H9 (cell line): ENCODE results near the gene IFT122. TPM values are rescaled to one million over a fixed set of nuclear protein-coding genes. Genes with fewer than 3 reads are reported as not detected.

Experiments used
- DNase-seq: peaks from one replicate; pipeline ENCODE4 v3.0.0-alpha.2; 2017
- H2AFZ ChIP-seq: one replicate; pipeline ENCODE4 v1.6.1; 2013; ENCODE audit warnings: mild to moderate bottlenecking, low read length, control low read depth, moderate library complexity
- H2AK5ac ChIP-seq: 2 replicates; pipeline ENCODE4 v1.6.1; 2013; ENCODE audit warnings: low read length, control low read depth, mixed read lengths; ENCODE audit not compliant: insufficient read length
- H2BK120ac ChIP-seq: one replicate; pipeline ENCODE4 v1.6.1; 2013; ENCODE audit warnings: low read depth, mild to moderate bottlenecking, low read length, control low read depth, inconsistent platforms; ENCODE audit not compliant: poor library complexity, severe bottlenecking
- H2BK12ac ChIP-seq: 2 replicates; pipeline ENCODE4 v1.6.1; 2013; ENCODE audit warnings: low read length, control low read depth, mixed read lengths, low read depth; ENCODE audit not compliant: insufficient read length
- H2BK15ac ChIP-seq: 2 replicates; pipeline ENCODE4 v1.6.1; 2013; ENCODE audit warnings: low read depth, low read length, control low read depth
- H2BK20ac ChIP-seq: one replicate; pipeline ENCODE4 v1.6.1; 2013; ENCODE audit warnings: low read depth, mild to moderate bottlenecking, low read length, control low read depth, inconsistent platforms; ENCODE audit not compliant: poor library complexity, severe bottlenecking
- H2BK5ac ChIP-seq: 2 replicates; pipeline ENCODE4 v1.6.1; 2013; ENCODE audit warnings: low read length, control low read depth, mixed read lengths; ENCODE audit not compliant: insufficient read length
- H3K14ac ChIP-seq: 2 replicates; pipeline ENCODE4 v1.6.1; 2013; ENCODE audit warnings: low read length, control low read depth; ENCODE audit not compliant: insufficient read depth
- H3K18ac ChIP-seq: 2 replicates; pipeline ENCODE4 v1.6.1; 2013; ENCODE audit warnings: low read depth, mild to moderate bottlenecking, mixed read lengths, low read length, control low read depth; ENCODE audit not compliant: insufficient read length
- H3K23ac ChIP-seq: 2 replicates; pipeline ENCODE4 v1.6.1; 2013; ENCODE audit warnings: low read length, control low read depth, mixed read lengths, low read depth; ENCODE audit not compliant: insufficient read length
- H3K23me2 ChIP-seq: 2 replicates; pipeline ENCODE4 v1.6.1; 2013; ENCODE audit warnings: low read depth, mild to moderate bottlenecking, mixed read lengths, low read length, control low read depth; ENCODE audit not compliant: insufficient read length, poor library complexity, severe bottlenecking
- H3K27ac ChIP-seq: 2 replicates; pipeline ENCODE4 v1.5.1; 2013; ENCODE audit warnings: low read length, control low read depth, mixed read lengths, low read depth; ENCODE audit not compliant: insufficient read length
- H3K27me3 ChIP-seq: 2 replicates; pipeline ENCODE4 v1.6.1; 2013; ENCODE audit warnings: low read length, control low read depth, inconsistent platforms; ENCODE audit not compliant: insufficient read depth
- H3K4ac ChIP-seq: 2 replicates; pipeline ENCODE4 v1.6.1; 2013; ENCODE audit warnings: low read depth, mild to moderate bottlenecking, control low read depth, inconsistent platforms, low read length, moderate library complexity
- H3K4me1 ChIP-seq: 2 replicates; pipeline ENCODE4 v1.6.1; 2013; ENCODE audit warnings: low read length, control low read depth, inconsistent platforms; ENCODE audit not compliant: insufficient read depth
- H3K4me2 ChIP-seq: 2 replicates; pipeline ENCODE4 v1.6.1; 2013; ENCODE audit warnings: low read length, control low read depth, mixed read lengths; ENCODE audit not compliant: insufficient read length, insufficient read depth
- H3K56ac ChIP-seq: 2 replicates; pipeline ENCODE4 v1.6.1; 2013; ENCODE audit warnings: low read depth, mild to moderate bottlenecking, mixed read lengths, low read length, control low read depth; ENCODE audit not compliant: insufficient read length
- H3K79me1 ChIP-seq: 2 replicates; pipeline ENCODE4 v1.6.1; 2013; ENCODE audit warnings: low read depth, mild to moderate bottlenecking, moderate library complexity, low read length, control low read depth, inconsistent platforms; ENCODE audit not compliant: insufficient read depth, poor library complexity, severe bottlenecking
- H3K79me2 ChIP-seq: 2 replicates; pipeline ENCODE4 v1.6.1; 2013; ENCODE audit warnings: low read length, control low read depth, inconsistent platforms; ENCODE audit not compliant: insufficient read depth
- H3K9ac ChIP-seq: 2 replicates; pipeline ENCODE4 v1.6.1; 2013; ENCODE audit warnings: low read length, control low read depth, mixed read lengths; ENCODE audit not compliant: insufficient read length; ENCODE audit errors: extremely low read depth
- H3K9me3 ChIP-seq: one replicate; pipeline ENCODE4 v1.6.1; 2013; ENCODE audit warnings: low read depth, low read length, inconsistent platforms; ENCODE audit not compliant: control insufficient read depth
- H3T11ph ChIP-seq: one replicate; pipeline ENCODE4 v1.6.1; 2013; ENCODE audit warnings: mild to moderate bottlenecking, low read length, control low read depth, inconsistent platforms
- H4K20me1 ChIP-seq: one replicate; pipeline ENCODE4 v1.6.1; 2013; ENCODE audit not compliant: control insufficient read depth, insufficient read length, insufficient read depth
- H4K5ac ChIP-seq: 2 replicates; pipeline ENCODE4 v1.6.1; 2013; ENCODE audit warnings: low read depth, mild to moderate bottlenecking, mixed read lengths, low read length, control low read depth; ENCODE audit not compliant: insufficient read length
- H4K8ac ChIP-seq: replicated peaks from 2 replicates; pipeline ENCODE4 v1.6.1; 2013; ENCODE audit warnings: low read length, control low read depth, mixed read lengths, low read depth; ENCODE audit not compliant: insufficient read length
- H4K91ac ChIP-seq: 2 replicates; pipeline ENCODE4 v1.6.1; 2013; ENCODE audit warnings: low read depth, mild to moderate bottlenecking, moderate library complexity, mixed read lengths, low read length, control low read depth; ENCODE audit not compliant: insufficient read length
- H3K27ac Mint-ChIP-seq, 3 experiments: 2 replicates in 2 of 3; 3 replicates in 1 of 3; pipeline ENCODE4 v1.8.0; 2020 to 2021; ENCODE audit warnings: mixed read lengths in 3 of 3, mild to moderate bottlenecking in 1 of 3, moderate library complexity in 1 of 3
- H3K27me3 Mint-ChIP-seq: 2 replicates; pipeline ENCODE4 v1.8.0; 2021; ENCODE audit warnings: low read depth, mild to moderate bottlenecking, moderate library complexity, mixed read lengths
- H3K36me3 Mint-ChIP-seq, 3 experiments: 2 replicates in 2 of 3; 3 replicates in 1 of 3; pipeline ENCODE4 v1.8.0; 2020 to 2021; ENCODE audit warnings: low read depth in 3 of 3, mixed read lengths in 3 of 3; ENCODE audit not compliant: insufficient read depth in 1 of 3
- H3K4me1 Mint-ChIP-seq, 2 experiments: 2 replicates each; pipeline ENCODE4 v1.8.0; 2020; ENCODE audit warnings: mixed read lengths in 2 of 2
- H3K4me3 Mint-ChIP-seq, 2 experiments: 2 replicates in 1 of 2; 3 replicates in 1 of 2; pipeline ENCODE4 v1.8.0; 2020 to 2021; ENCODE audit warnings: mild to moderate bottlenecking in 2 of 2, mixed read lengths in 2 of 2, moderate library complexity in 1 of 2
- H3K9me3 Mint-ChIP-seq, 2 experiments: 2 replicates in 1 of 2; 3 replicates in 1 of 2; pipeline ENCODE4 v1.8.0; 2020; ENCODE audit warnings: mild to moderate bottlenecking in 2 of 2, mixed read lengths in 2 of 2, moderate library complexity in 1 of 2
- WGBS: extraction: QIAGEN DNeasy Blood & Tissue Kit; methylation state at CpG from one replicate; pipeline ENCODE4 v1.1.7; 2013; ENCODE audit warnings: missing lambda C conversion rate, low lambda C conversion rate, mixed read lengths; ENCODE audit not compliant: insufficient read length; ENCODE audit errors: extremely low coverage; 5-methylcytosine and 5-hydroxymethylcytosine counted together
- total RNA-seq: library from RNA; stranded (reverse); gene quantifications from 2 replicates; pipeline ENCODE4 v1.2.1, GENCODE V29; 2021
- TF ChIP-seq, protein P1 (sequence below): fragments of 200-600 bp; sonication (generic); conservative IDR thresholded peaks from 3 replicates; pipeline ENCODE4 v1.8.0; 2021; ENCODE audit warnings: antibody characterized with exemption, mild to moderate bottlenecking

IFT122 gene
- total RNA-seq, 1 experiment from 2014 or later = 19.3 TPM

- H3K27ac Mint-ChIP-seq = no peak overlapping the region
- TF ChIP-seq, protein P1, sequence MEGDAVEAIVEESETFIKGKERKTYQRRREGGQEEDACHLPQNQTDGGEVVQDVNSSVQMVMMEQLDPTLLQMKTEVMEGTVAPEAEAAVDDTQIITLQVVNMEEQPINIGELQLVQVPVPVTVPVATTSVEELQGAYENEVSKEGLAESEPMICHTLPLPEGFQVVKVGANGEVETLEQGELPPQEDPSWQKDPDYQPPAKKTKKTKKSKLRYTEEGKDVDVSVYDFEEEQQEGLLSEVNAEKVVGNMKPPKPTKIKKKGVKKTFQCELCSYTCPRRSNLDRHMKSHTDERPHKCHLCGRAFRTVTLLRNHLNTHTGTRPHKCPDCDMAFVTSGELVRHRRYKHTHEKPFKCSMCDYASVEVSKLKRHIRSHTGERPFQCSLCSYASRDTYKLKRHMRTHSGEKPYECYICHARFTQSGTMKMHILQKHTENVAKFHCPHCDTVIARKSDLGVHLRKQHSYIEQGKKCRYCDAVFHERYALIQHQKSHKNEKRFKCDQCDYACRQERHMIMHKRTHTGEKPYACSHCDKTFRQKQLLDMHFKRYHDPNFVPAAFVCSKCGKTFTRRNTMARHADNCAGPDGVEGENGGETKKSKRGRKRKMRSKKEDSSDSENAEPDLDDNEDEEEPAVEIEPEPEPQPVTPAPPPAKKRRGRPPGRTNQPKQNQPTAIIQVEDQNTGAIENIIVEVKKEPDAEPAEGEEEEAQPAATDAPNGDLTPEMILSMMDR = no peak
Measured at GRCh38 chr3:129506231-129506742, 66.3 kb downstream of the IFT122 start.

More at GRCh38 chr3:129506231-129506742, 66.3 kb downstream of the IFT122 start:
- Histone ChIP-seq H3K4me1 (peaks cover 6% of the 10 kb centered on the region; the same call in 1 of the 2 replicates), H2AFZ (no peak overlapping the region), H3K18ac (no peak overlapping the region), H3K4me2 (no peak overlapping the region), H3K23me2 (no peaks in the 10 kb centered on the region), H3K9me3 (no peaks in the 10 kb centered on the region), H4K8ac (no peak overlapping the region), H3K23ac (no peak overlapping the region), H2AK5ac (no peak overlapping the region), H2BK120ac (no peak overlapping the region), H4K5ac (no peak overlapping the region), H3K14ac (no peak overlapping the region), H4K91ac (no peak overlapping the region), H3K56ac (no peak overlapping the region), H4K20me1 (peaks cover 2% of the 10 kb centered on the region), H2BK20ac (no peak overlapping the region), H3K27me3 (no peaks in the 10 kb centered on the region), H3K79me1 (no peaks in the 10 kb centered on the region), H2BK12ac (no peak overlapping the region), H2BK5ac (no peak overlapping the region), H3K79me2 (no peaks in the 10 kb centered on the region), H3T11ph (no peak overlapping the region), H3K27ac (no peak overlapping the region), H3K4ac (no peak overlapping the region), H2BK15ac (no peak overlapping the region), H3K9ac (no peak overlapping the region)
- no CpG with 5 or more reads among the region's 9 CpGs for WGBS
- Mint-ChIP-seq H3K9me3 (no peaks in the 10 kb centered on the region), H3K36me3 (peaks cover 1 to 13% (median 9%) of the 10 kb centered on the region in 3 experiments; a peak in 5 of 7 replicates), H3K27me3 (peaks cover 2% of the 10 kb centered on the region; the same call in 1 of the 2 replicates), H3K4me3 (no peak overlapping the region), H3K4me1 (peaks cover 11 to 14% of the 10 kb centered on the region in 2 experiments)
- DNase-seq = no peak
